CD4-positive, CD25-positive, alpha-beta regulatory T cell (primary cell): Measurements from ENCODE around the gene MPP2. TPM values are rescaled to one million over a fixed set of nuclear protein-coding genes. Genes with fewer than 3 reads are reported as not detected.
"Not testable (repeated sequence)": the region's sequence is repeated elsewhere in the genome, so short reads cannot be mapped to it uniquely, and the experiment has no call there.

ENCODE experiments used
- ATAC-seq, 2 donors: fragments of 150-1000 bp; cut with Tn5 transposase; one replicate each; pipeline ENCODE4 v1.10.0; 2021; ENCODE audit warnings: low read depth in 2 of 2, moderate number of reproducible peaks in 2 of 2, moderate library complexity in 1 of 2
- DNase-seq, 3 donors: peaks; one replicate each; pipeline versions ENCODE4 v3.0.0 to v3.0.0-alpha.2; 2012 to 2022; ENCODE audit warnings: mixed read lengths in 1 of 3
- H3K27ac ChIP-seq: one replicate; pipeline ENCODE4 v1.7.0; 2013; ENCODE audit warnings: mild to moderate bottlenecking, low read length; ENCODE audit not compliant: insufficient read depth, poor library complexity, severe bottlenecking
- H3K27me3 ChIP-seq: one replicate; pipeline ENCODE4 v1.7.0; 2013; ENCODE audit warnings: low read length; ENCODE audit not compliant: control insufficient read depth, insufficient read depth
- H3K36me3 ChIP-seq: one replicate; pipeline ENCODE4 v1.7.0; 2013; ENCODE audit warnings: mild to moderate bottlenecking, low read length, moderate library complexity; ENCODE audit not compliant: control insufficient read depth, insufficient read depth
- H3K4me1 ChIP-seq: 2 replicates; pipeline ENCODE4 v1.7.0; 2013; ENCODE audit warnings: mild to moderate bottlenecking, low read length; ENCODE audit not compliant: insufficient read depth, control insufficient read depth, poor library complexity, severe bottlenecking
- H3K4me3 ChIP-seq: one replicate; pipeline ENCODE4 v1.7.0; 2013; ENCODE audit warnings: low read depth, mild to moderate bottlenecking, low read length, moderate library complexity
- H3K9me3 ChIP-seq, 2 experiments: 1 replicate in 1 of 2; 2 replicates in 1 of 2; pipeline ENCODE4 v1.7.0; 2013; ENCODE audit warnings: low read length in 2 of 2, mild to moderate bottlenecking in 1 of 2, moderate library complexity in 1 of 2; ENCODE audit not compliant: control insufficient read depth in 2 of 2
- H3K27ac Mint-ChIP-seq, 3 donors: one replicate each; pipeline ENCODE4 v1.8.0; 2020 to 2022; ENCODE audit warnings: mild to moderate bottlenecking in 3 of 3, mixed read lengths in 3 of 3, moderate library complexity in 2 of 3
- H3K27me3 Mint-ChIP-seq: one replicate; pipeline ENCODE4 v1.8.0; 2022; ENCODE audit warnings: mild to moderate bottlenecking, mixed read lengths
- H3K36me3 Mint-ChIP-seq: one replicate; pipeline ENCODE4 v1.8.0; 2020; ENCODE audit warnings: mixed read lengths
- H3K4me1 Mint-ChIP-seq, 4 donors: one replicate each; pipeline ENCODE4 v1.8.0; 2020 to 2022; ENCODE audit warnings: mixed read lengths in 4 of 4, mild to moderate bottlenecking in 1 of 4
- H3K4me3 Mint-ChIP-seq, 4 donors: one replicate each; pipeline ENCODE4 v1.8.0; 2020 to 2022; ENCODE audit warnings: mild to moderate bottlenecking in 4 of 4, mixed read lengths in 4 of 4, moderate library complexity in 3 of 4
- H3K9me3 Mint-ChIP-seq, 7 donors: one replicate each; pipeline ENCODE4 v1.8.0; 2020 to 2022; ENCODE audit warnings: mixed read lengths in 7 of 7, mild to moderate bottlenecking in 3 of 7, moderate library complexity in 2 of 7
- polyA plus RNA-seq, 4 donors: library from polyadenylated mRNA; unstranded; fragments of 300-500 nt; fragmentation: Illumina TruSeq; gene quantifications; one replicate each; pipeline ENCODE4 v1.2.3, GENCODE V29; 2021
- total RNA-seq: library from RNA; stranded (reverse); gene quantifications from one replicate; pipeline ENCODE4 v1.2.3, GENCODE V29; 2022

Gene MPP2
- total and polyA plus RNA-seq, 5 donors from 2014 or later = 0.47 to 1.6 TPM; not detected in 3

DNA sequence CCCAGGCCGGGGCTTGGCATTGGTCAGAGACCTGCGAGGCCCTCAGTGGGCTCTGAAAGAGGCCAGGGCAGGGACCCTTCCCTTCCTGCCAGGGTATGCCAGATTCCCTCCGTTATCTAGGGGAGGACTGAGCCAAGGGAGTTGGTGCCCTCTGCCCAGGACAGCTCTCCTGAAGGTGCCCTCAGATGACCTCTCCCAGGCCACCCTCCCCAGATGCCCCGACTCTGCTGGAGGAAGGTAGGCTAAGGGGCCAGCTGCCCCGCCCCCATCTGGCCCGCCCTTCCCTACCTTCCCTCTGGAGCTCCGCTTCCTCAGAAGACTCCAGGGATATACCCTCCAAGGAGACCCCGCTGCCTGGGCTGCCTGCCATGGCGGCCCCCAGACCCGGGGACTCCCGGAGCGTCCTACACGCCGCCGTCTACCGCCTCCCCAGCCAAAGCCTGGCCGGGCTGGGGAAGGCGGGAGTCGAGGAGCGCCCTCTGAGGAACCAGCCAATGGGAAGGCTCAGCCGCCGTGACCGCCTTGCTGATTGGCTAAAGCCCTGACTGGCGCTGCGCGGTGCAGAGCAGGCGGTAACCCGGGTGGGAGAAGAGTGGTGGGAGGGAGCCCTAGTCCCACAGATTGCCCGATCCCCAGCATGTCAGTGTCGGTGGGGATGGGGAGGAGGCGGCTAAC is 7.0 kb downstream of the MPP2 start:
- peak overlapping the region; percentile 43 for H3K4me3 ChIP-seq
- Mint-ChIP-seq H3K27me3 (peaks cover 61% of the 10 kb centered on the region), H3K27ac (no peak overlapping the region)

DNA sequence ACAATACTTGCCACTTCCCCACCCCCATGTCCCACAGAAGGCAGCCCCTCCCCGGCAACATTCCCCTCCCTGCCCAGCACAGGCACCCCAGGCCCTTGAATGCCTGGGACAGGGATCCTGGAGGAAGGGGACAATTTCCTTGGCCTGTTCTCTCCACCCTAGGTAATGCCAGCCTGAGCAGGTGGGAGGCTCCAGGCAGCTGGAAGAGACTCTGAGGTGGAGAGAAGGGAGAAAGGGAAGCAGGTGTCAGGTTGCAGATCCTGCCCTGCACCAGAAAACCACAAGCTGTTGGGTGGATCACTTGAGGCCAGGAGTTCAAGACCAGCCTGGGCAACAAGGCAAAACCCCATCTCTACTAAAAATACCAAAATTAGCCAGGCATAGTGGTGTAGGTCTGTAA is 8.9 kb downstream of the MPP2 start:
- H3K4me1 ChIP-seq = peaks cover 12% of the 10 kb centered on the region
- no peaks in the 10 kb centered on the region for H3K36me3 ChIP-seq
- H3K4me1 Mint-ChIP-seq = peaks cover 0 to 18% (median 0%) of the 10 kb centered on the region in 4 donors
- H3K27me3 ChIP-seq = peaks cover 7% of the 10 kb centered on the region
- DNase-seq = no peak
- no peak overlapping the region for H3K4me3 Mint-ChIP-seq
- no peak overlapping the region for H3K27ac Mint-ChIP-seq
- peaks cover 47% of the 10 kb centered on the region for H3K27me3 Mint-ChIP-seq
- no peaks in the 10 kb centered on the region for H3K9me3 Mint-ChIP-seq
- H3K9me3 ChIP-seq = no peaks in the 10 kb centered on the region
- H3K27ac ChIP-seq = no peak overlapping the region
- H3K4me3 ChIP-seq = no peak overlapping the region
- no peak for ATAC-seq
- H3K36me3 Mint-ChIP-seq = peaks cover 6% of the 10 kb centered on the region

More for the DNA sequence above, 7.0 kb downstream of the MPP2 start:
- DNase-seq (peak; percentile 66 to 81 (median 69)), ATAC-seq (peak; percentile 91 to 92)
- Histone ChIP-seq H3K36me3 (no peaks in the 10 kb centered on the region), H3K27ac (no peak overlapping the region), H3K9me3 (no peaks in the 10 kb centered on the region), H3K4me1 (peaks cover 12% of the 10 kb centered on the region), H3K27me3 (peaks cover 13% of the 10 kb centered on the region)
- Mint-ChIP-seq H3K4me1 (peaks cover 0 to 18% (median 3%) of the 10 kb centered on the region in 4 donors), H3K4me3 (peak overlapping the region; percentile 53 to 90 (median 82)), H3K36me3 (peaks cover 6% of the 10 kb centered on the region), H3K9me3 (no peaks in the 10 kb centered on the region)

DNA sequence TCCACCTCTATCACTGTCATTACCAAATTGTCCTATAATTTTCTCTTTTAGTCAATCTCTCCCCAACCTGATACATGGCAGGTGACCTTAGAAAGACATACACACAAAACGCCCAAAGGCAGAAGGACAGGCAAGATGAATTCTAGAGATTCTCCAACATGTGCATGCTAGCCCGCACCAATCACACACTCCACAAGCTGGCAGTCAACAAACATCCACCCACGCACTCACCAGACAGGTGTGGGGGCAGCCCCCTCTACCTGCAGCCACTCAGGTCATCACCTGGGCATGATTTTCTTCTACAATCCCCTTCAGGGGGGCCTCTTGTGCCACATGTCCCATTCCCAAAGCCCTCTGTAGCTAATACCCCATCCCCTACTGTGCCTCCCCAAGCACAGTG is 9.5 kb downstream of the MPP2 start:
- no peak overlapping the region for H3K27ac ChIP-seq
- peaks cover 0 to 18% (median 0%) of the 10 kb centered on the region in 4 donors for H3K4me1 Mint-ChIP-seq
- peaks cover 12% of the 10 kb centered on the region for H3K4me1 ChIP-seq
- DNase-seq = no peak
- H3K4me3 ChIP-seq = no peak overlapping the region
- H3K27me3 ChIP-seq = peaks cover 6% of the 10 kb centered on the region
- ATAC-seq = no peak
- no peaks in the 10 kb centered on the region for H3K36me3 ChIP-seq
- no peaks in the 10 kb centered on the region for H3K9me3 ChIP-seq
- H3K4me3 Mint-ChIP-seq = no peak overlapping the region
- no peaks in the 10 kb centered on the region for H3K9me3 Mint-ChIP-seq
- no peak overlapping the region for H3K27ac Mint-ChIP-seq
- H3K27me3 Mint-ChIP-seq = peaks cover 43% of the 10 kb centered on the region
- H3K36me3 Mint-ChIP-seq = peaks cover 6% of the 10 kb centered on the region

DNA sequence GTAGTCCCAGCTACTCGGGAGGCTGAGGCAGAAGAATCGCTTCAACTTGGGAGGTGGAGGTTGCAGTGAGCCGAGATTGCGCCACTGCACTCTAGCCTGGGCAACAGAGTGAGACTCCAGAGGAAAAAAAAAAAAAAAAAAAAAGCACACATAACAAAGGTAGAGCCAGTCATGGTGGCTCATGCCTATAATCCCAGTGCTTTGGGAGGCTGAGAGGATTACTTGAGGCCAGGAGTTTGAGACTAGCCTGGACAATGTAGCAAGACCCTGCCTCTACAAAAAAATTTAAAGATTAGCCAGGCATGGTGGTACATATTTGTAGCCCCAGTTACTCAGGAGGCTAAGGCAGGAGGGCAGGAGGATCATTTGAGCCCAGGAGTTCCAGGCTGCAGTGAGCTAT is 12.8 kb downstream of the MPP2 start:
- peaks cover 33% of the 10 kb centered on the region for H3K27me3 Mint-ChIP-seq

DNA sequence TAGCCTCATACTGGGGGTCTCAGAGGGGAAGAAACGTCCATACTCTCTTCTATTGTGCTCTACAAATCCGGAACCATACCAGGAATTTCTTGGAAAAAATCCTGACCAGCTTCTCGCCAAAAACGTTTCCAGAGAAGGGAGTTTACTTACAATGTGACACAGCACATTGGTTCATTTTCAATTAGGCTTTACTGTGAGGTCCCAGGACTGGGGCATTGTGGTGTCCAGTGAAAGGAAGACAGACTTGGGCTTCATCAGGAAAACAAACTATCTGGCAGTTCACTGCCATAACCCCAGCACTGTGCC is 14.7 kb downstream of the MPP2 start:
- H3K4me1 ChIP-seq = no peaks in the 10 kb centered on the region
- H3K4me3 ChIP-seq = no peak overlapping the region
- Mint-ChIP-seq H3K4me1 (no peaks in the 10 kb centered on the region), H3K36me3 (peaks cover 3% of the 10 kb centered on the region), H3K27ac (no peak overlapping the region), H3K27me3 (peaks cover 21% of the 10 kb centered on the region), H3K4me3 (no peak overlapping the region), H3K9me3 (no peaks in the 10 kb centered on the region)
- ATAC-seq (no peak), DNase-seq (no peak)
- no peaks in the 10 kb centered on the region for H3K9me3 ChIP-seq
- peaks cover 4% of the 10 kb centered on the region for H3K27me3 ChIP-seq
- no peaks in the 10 kb centered on the region for H3K36me3 ChIP-seq
- H3K27ac ChIP-seq = no peak overlapping the region

More for the DNA sequence above, 12.8 kb downstream of the MPP2 start:
- not testable (repeated sequence) for H3K27me3 ChIP-seq, ATAC-seq, H3K4me3 Mint-ChIP-seq, H3K27ac ChIP-seq, H3K9me3 Mint-ChIP-seq, H3K36me3 ChIP-seq, DNase-seq, H3K4me1 Mint-ChIP-seq, H3K36me3 Mint-ChIP-seq, H3K4me1 ChIP-seq, H3K9me3 ChIP-seq, H3K4me3 ChIP-seq
- H3K27ac Mint-ChIP-seq = peak overlapping the region in 1 of 3 donors; percentile 40

DNA sequence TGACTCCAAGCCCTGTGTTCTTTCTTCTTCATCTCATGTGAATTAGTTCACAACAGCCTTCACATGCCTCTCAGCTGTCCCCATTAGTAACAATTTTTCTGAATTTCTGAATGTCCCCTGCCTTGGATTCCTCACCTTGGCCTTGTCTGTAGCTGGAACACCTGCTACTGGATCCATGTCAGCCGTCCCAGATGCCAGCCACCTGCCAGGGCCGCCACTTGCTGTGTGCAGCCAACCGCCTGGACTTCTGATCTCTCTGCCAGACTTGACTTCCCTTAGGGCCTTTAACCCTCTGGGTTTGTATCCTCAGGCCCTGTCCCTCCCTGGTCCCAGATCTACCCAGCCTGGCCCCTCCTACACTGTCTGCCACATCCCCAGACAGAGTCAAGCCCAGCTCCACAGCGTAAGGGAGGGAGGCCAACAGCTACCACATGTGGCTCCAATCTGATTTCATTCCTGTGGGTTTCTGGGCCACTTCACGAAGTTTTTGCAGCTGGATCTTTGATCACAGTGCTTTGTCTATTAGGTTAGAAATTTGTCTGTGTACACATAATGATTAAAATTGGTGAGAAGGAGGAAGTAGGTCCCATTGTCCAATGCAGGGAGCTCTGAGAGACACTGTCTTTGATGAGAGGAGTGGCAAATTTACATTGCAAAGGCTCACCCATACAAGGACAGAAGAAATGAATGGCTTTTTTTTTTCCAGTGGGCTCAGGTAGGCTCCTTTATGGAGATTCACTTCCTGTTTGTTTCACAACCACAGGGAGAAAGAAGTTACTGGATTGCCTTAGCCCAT is 15.3 kb downstream of the MPP2 start:
- no peak overlapping the region for H3K4me3 ChIP-seq
- Mint-ChIP-seq H3K27ac (peak overlapping the region in 1 of 3 donors; percentile 31), H3K27me3 (peaks cover 20% of the 10 kb centered on the region), H3K4me3 (no peak overlapping the region), H3K36me3 (no peaks in the 10 kb centered on the region), H3K4me1 (no peaks in the 10 kb centered on the region), H3K9me3 (no peaks in the 10 kb centered on the region)
- H3K4me1 ChIP-seq = no peaks in the 10 kb centered on the region
- DNase-seq (no peak), ATAC-seq (no peak)
- no peaks in the 10 kb centered on the region for H3K9me3 ChIP-seq
- H3K27ac ChIP-seq = no peak overlapping the region
- H3K27me3 ChIP-seq = peaks cover 2% of the 10 kb centered on the region
- no peaks in the 10 kb centered on the region for H3K36me3 ChIP-seq

DNA sequence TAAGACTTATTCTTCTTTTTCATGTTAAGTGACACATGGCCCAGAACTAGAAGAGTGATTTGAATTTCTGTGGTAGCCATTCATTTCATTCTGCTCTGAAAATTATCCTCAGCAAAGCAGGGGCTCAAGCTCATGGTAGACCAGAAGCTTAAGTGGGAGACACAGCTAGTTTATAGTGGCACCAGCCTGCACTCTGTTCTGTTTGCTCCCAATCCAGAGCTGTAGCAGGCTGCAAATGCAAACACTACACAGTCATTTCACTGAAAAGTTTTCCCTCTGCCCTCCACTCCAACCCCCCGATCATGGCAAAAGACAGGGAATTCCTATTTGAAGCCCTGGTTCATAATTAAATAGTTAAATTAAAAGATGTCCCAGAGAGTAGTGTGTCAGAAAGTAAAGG is 17.1 kb downstream of the MPP2 start:
- DNase-seq = no peak
- ATAC-seq = no peak
- H3K9me3 Mint-ChIP-seq = no peaks in the 10 kb centered on the region
- Histone ChIP-seq H3K9me3 (no peaks in the 10 kb centered on the region), H3K4me3 (no peak overlapping the region), H3K36me3 (no peaks in the 10 kb centered on the region), H3K27me3 (peaks cover 2% of the 10 kb centered on the region), H3K27ac (no peak overlapping the region), H3K4me1 (no peaks in the 10 kb centered on the region)
- no peaks in the 10 kb centered on the region for H3K36me3 Mint-ChIP-seq
- no peak overlapping the region for H3K4me3 Mint-ChIP-seq
- peak overlapping the region in 1 of 3 donors; percentile 10 for H3K27ac Mint-ChIP-seq
- H3K4me1 Mint-ChIP-seq = no peaks in the 10 kb centered on the region
- H3K27me3 Mint-ChIP-seq = peaks cover 17% of the 10 kb centered on the region

DNA sequence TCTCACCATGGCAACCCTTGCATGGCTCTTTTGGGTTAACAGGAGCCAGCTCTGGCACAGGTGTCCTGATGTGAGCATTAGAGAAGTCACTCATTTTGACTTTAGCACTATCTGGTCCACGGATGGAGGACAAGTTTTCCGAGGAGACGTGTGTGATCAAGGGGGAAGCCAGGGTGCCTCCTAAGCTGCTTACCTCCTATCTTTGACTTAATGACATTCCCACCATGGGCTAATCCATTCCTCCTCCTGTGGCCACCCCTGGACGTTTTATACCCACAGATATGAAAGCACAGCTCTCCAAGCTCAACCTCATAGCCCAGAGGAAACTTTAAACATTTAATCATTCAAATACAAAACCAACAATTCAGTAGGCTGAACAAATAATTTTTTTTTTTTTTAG is 18.8 kb downstream of the MPP2 start:
- Histone ChIP-seq H3K27ac (no peak overlapping the region), H3K9me3 (no peaks in the 10 kb centered on the region), H3K36me3 (no peaks in the 10 kb centered on the region), H3K4me3 (no peak overlapping the region), H3K27me3 (peaks cover 2% of the 10 kb centered on the region), H3K4me1 (no peaks in the 10 kb centered on the region)
- H3K4me1 Mint-ChIP-seq = no peaks in the 10 kb centered on the region
- H3K9me3 Mint-ChIP-seq = no peaks in the 10 kb centered on the region
- ATAC-seq = no peak
- no peak overlapping the region for H3K4me3 Mint-ChIP-seq
- no peaks in the 10 kb centered on the region for H3K36me3 Mint-ChIP-seq
- no peak for DNase-seq
- H3K27ac Mint-ChIP-seq = peak overlapping the region in 1 of 3 donors; percentile 36
- H3K27me3 Mint-ChIP-seq = peaks cover 13% of the 10 kb centered on the region
